ENCODE data around the gene SLC27A4.

The SLC27A4 gene

DNA sequence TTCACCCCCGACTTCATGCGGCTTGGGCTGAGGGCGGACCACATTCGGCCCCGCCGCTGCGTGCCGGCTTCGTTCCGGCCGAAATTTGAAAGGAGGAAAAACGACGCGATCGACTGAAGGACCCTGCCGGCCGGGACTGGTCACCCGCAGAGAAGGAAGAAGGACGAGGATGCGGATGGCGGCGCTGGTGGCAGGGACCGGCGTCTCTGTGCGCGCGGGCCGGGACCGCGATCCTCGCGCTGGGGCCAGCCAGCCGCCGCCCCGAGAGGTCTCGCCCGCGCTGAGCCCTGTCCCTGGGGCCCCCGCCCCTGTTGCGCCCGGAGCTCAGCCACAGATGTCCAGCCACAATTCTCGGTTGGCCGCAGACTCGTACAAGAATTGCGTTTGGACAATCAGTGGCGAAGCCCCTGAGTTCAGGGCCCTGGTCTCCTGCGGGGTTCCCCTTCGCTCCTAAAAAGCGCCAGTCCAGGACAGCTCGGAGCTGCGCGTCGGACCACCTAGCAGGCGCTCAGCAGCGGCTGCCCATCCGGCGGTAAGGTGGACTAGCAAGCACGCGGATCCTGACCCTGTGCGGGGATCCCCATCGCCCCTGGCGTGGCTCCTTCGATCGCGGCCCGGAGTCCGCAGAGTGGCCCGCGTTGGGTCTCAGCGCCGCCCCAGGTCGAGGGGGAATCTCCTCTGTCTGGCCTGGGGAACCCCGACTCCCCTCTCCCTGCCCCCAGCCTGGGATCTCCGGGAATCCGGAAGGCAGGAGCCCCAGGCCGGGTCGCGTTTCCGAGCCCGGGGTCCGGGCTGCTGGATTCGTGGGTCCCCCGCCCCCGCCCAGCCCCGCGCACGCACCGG, 52.2 kb downstream of the SLC27A4 start:
- DNase-seq: no peak

DNA sequence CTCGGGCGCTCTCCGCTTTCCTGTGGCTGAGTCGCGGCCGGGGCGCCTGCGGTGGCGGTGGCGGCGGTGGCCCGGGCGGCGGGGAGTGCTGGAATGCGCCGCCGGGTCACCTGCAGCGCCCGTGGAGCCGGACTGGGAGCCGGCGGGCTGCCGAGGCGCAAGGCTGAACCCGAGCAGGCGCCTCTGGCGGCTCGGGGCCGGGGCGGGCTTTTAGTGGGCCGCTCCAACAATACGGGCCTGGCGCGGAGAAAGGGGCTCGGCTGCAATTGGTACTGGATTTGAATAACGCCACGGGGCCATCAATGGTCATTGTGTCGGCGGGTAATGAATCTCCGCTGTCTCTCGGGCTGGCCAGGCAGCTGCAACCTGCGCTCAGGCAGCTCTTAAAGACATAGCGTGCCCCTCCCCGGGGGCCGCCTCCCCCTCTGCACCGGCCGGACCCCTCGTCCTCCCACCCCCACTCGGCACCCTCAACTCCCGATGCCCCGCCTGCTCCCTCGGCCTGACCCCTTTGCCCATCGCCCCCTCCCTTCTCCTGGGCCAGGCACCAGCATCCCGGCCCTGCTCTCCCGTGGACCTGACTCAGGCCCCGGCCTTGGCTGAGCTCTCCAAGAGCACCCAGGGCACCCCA, 52.9 kb downstream of the SLC27A4 start:
- DNase-seq: no peak

DNA sequence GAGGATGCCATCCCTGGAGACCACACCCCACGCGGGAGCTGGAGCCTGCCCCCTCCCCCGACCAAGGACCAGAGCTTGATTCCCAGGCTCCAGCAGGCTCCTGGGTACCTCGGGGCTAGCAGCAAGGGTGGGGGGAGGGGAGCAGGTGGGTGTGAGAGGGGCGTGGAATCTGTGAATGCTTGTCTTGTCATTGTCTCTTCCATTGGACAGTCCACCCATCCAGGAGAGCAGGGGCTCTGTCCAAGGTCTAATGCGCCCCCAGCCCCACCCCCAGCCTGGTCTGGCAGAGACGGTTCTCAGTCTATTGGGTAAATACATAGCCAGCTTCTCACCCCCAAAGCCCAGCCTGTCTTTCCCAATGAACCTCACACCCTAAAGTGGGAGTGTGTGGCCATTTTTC, 53.6 kb downstream of the SLC27A4 start:
- DNase-seq: no peak

DNA sequence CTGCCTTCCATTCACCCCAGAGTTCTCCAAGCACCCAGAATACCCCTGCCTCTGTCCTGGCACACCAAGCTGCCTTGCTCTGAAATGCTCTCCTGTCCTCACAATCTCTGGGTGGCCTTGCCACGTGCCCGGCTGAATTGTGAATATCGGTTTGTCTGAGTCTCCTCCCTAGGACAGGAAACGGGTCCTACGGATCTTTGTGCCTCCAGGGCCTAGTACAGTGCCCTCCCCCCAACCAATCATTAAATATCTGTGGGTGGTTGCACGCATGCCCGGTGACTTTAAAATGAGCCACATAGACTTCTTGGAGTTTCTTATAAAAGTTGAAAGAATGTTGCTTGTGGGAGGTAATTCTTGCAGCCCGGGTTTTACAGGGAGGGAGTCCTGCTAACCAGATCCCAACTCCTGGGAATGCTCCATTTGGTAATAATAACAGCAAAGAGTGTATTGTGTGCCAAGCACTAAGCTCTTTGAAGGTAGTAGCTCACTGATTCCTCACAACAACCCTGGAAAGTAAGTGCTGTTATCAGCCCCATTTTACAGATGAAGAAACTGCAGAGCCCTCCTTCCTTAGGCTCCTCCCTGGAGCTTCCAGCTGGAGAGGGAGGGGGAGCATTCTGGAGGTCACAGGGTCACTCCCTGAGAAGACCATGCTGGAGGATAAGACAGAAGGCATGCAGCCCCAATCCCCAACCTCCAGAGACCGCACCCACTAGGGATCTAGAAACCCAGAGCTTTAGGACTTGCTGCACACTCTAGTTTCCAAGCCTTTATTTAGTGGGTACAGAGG, 54.2 kb downstream of the SLC27A4 start:
- no peak for DNase-seq

DNA sequence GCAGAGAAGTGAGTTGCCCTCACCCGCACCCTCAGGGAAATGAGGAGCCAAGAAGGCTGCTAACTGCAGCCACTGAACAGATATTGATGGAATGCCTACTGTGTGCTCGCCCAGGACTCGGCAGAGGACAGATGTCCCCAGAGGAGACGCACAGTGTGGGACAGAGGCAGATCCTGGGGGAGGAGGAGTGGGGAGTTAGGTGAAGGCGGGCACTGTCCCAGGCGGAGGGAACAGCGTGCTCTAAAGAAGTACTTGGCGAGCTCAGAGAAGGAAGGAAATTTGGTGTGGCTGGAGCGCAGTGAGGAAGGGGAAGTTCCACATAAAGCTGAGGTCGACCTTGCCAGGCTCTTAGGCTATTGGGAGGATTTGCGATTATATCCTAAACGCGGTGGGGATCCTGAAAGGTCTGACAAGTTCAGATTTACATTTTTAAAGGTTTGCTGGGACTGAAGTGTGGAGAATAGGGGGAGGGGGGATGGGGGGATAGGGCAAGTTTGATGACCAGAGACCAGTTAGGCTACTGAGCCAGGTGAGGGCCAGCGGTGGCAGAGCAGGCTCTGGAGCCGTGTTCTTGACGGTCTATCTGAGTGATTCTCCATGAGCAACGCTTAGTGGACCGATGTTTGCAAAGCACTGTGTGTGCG, 56.8 kb downstream of the SLC27A4 start:
- DNase-seq: no peak

DNA sequence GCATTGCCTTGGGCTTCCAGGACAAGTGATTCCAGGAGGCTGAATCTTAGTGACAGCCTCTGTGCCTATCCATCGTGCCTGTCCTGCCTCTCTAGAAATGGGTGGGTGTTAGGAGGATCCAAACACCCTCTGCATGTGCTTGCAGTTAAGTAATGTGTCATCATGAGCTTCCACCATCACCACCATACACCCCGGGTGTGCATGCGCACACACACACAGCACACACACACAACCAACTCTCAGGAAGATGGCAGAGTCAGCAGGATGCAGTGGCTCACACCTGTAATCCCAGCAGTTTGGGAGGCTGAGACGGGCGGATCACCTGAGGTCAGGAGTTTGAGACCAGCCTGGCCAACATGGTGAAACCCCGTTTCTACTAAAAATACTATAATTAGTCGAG, 57.5 kb downstream of the SLC27A4 start:
- DNase-seq: no peak

DNA sequence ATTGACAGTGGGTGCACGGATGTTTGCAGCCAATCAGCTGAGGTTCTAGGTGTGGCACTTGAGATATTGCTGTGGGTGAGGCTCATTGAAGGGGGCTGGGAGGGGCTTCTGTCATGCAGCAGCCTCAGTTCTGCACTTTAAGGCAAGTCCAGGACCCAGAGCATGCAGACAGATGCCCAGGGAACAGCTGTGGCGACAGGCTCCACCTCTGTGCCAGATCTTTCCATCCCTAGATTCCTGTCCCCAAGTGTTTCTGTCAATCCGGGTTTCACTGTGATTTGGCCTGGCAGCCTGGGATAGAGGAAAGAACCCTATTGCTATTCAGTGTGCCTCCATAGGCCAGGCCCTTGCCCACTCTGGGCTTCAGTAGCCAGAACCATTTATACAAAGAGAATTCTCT, 59.5 kb downstream of the SLC27A4 start:
- DNase-seq: no peak

DNA sequence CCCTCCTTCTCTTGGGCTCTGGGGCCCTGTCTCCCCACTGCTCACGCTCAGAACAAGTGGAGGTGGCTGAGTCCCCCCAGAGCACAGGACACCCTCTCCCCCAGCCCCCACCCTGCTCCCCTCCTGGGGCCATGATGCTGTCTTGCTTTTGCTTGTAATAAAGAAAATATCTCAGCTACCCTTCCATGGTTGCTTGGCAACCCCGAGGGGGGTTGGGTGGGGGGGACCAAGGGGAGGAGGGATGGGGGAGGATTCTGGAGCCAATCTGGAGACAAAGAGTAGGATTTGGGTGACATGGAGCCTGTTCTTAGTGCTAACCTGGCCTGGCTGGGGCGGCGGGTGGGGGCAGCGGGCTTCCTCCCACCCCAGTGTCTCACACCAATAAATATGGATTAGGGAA, 64.2 kb downstream of the SLC27A4 start:
- no peak for DNase-seq

DNA sequence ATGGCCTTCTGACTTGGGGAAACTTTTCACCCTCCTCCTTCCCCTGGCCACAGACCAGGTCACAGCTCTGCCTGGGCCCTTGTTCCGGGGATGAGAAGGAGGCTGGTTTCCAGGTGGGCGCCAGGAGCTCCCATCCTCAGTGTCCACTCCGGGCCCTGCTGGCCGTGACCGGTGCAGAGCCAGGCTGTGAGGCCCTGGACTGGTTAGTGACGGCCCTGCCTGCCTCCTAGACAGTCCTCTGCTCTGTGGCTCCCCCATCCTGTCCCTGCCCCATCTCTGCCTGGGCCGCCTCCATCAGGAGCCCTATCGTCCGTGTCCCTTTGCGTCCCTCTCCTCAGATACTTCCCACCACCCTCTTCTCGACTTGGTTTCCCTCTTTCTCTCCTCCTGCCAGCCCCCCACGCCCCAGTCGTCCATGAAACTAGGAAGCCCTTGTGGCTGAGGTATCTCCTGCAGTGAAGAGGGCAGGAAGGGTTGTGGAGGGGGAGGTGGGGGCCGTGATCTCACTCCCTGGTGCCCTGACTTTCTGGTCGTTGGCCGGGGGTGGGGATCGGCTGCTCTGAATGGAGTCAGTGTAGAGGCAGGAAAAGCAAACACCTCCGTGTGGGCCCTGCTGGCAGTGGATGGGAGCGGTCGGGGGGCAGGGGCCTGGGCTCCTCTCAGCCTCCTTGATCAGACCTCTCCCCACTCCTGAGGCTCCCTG, 64.9 kb downstream of the SLC27A4 start:
- DNase-seq: no peak

DNA sequence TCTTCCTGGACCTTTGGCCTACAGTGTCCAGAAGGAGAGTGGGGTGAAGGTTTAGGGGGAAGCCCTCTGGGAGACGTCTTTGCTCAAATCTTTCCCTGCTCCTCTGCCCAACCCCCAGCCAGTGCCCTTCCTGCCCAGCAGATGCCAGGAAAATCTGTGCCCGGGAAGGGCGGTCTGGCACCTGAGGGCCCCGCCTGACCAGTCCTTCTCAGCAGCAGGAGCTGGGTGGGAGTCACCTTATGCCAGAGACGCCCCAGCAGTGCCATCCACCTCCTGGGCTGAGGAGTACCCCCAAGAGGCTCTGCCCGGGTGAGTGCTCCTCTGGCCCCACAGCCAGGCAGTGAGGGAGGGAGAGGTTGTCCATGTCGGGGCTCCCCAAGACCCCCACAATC, 65.4 kb downstream of the SLC27A4 start:
- DNase-seq: no peak

DNA sequence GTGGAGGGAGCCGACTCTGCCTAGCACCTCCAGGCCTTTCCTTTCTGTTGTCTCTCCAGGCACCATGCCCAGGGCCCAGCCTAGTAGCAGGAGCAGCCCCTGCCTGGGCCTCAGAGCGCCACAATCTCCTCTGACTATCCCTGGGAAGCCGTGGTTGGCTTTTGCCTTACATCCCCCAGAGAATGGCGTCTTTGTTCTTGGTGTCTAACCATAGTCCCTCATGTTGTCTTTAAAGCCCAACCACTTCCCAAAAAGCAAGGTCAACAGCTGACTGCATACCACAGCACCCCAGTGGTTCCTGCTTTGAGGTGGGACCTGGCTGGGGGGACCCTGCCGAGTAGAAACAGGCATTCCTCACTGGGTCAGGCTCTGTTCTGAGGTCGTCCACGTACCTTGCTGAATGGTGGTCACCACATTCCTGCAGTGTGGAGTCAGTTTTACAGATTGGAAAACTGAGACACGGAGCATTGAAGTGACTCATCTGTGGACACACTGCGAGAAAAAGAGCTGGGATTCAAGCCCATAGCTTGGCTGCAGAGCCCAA, 66.6 kb downstream of the SLC27A4 start:
- no peak for DNase-seq

DNA sequence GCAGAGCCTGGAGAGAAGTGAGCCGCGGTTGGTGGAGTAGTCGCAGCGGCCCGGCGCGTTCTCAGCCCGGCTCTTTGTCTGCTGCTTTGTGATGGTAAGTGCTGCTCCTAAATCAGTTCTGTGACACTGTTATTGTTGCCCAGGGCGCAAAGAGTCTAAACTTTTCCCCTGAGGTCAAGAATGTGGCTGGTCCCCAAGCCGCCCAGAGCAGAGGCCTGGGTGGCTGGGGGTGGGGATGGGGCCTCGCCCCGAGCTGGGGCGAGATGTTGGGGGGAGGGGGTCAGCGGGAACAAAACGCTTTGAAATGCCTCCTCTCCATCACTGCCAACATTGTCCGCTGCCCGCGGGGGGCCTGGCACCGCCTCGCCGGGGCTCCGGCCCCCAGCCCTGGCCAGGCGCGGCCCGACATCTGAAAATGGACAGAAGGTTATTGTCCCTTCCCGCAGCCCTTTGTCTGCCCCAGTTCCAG, 68.7 kb downstream of the SLC27A4 start:
- DNase-seq: no peak

DNA sequence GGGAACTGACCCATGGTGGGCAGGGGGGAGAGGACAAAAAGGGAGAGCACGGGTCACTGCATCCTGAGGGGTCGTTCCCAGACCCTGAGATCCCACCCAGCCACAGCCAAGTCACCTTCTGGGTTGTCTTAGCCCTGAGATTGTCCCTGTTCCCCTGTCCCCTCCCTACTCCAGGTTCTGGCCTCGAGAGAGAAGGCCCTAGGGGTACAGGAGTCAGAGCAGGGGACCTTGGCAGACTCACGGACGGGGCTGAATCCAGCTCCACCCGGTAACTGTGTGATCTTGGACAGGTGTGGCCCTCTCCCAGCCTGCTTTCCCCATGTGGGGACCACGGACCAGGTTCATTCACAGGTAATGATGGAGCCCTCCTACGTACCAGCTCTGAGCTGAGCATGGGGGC, 69.1 kb downstream of the SLC27A4 start:
- DNase-seq: no peak

DNA sequence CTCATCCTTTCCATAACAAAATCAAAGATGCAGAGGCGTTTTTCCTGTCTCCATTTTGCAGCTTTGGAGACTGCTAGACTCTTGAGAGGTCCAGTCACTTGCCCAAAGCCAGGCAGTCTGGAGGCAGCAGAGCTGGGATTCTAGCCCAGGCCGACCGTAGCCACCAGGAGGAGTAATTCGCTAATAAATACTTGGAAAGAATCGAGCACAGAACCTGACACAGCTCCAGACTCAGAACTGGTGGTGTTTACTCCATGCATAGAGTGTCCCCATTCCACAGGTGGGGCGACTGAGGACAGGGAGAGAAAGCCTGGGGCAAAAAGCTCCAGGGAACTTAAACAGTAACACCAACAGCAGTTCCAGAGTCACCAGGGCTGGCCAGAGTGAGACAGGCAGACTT, 69.7 kb downstream of the SLC27A4 start:
- no peak for DNase-seq

Data from NCI-H2081 (cell line).